Suprapubic skin (tissue), 4 donors: ENCODE data around the gene NRXN3. TPM values are rescaled to one million over a fixed set of nuclear protein-coding genes. Genes with fewer than 3 reads are reported as not detected.

Source experiments
- DNase-seq, 2 donors: peaks; one replicate each; pipeline ENCODE4 v3.0.0-alpha.2; 2019; ENCODE audit warnings: low spot score in 2 of 2
- H3K27ac ChIP-seq: fragments of 200-600 bp; sonication (generic); one replicate; pipeline ENCODE4 v1.5.1; 2019
- H3K27me3 ChIP-seq: fragments of 200-600 bp; sonication (generic); one replicate; pipeline ENCODE4 v1.5.1; 2019
- H3K36me3 ChIP-seq: fragments of 200-600 bp; sonication (generic); one replicate; pipeline ENCODE4 v1.5.1; 2019
- H3K4me1 ChIP-seq: fragments of 200-600 bp; sonication (generic); one replicate; pipeline ENCODE4 v1.5.1; 2019
- H3K4me3 ChIP-seq: fragments of 200-600 bp; sonication (generic); one replicate; pipeline ENCODE4 v1.5.1; 2019; ENCODE audit warnings: mild to moderate bottlenecking
- H3K9me3 ChIP-seq: fragments of 200-600 bp; sonication (generic); one replicate; pipeline ENCODE4 v1.5.1; 2019
- EP300 ChIP-seq: sonication (generic); formaldehyde crosslinking; IDR thresholded peaks from one replicate; pipeline ENCODE4 v1.6.1; 2017; ENCODE audit warnings: antibody characterized with exemption
- POLR2A ChIP-seq, 2 donors: fragments of 450-650 bp; IDR thresholded peaks; one replicate each; pipeline ENCODE4 v1.6.1; 2017; ENCODE audit warnings: antibody characterized with exemption in 2 of 2, mild to moderate bottlenecking in 2 of 2, moderate library complexity in 2 of 2
- POLR2AphosphoS5 ChIP-seq, 3 donors: sonication (generic); formaldehyde crosslinking; IDR thresholded peaks; one replicate each; pipeline ENCODE4 v1.6.1; 2017; ENCODE audit warnings: antibody characterized with exemption in 3 of 3
- WGBS: methylation state at CpG from one replicate; pipeline ENCODE4 v1.1.5; 2018; 5-methylcytosine and 5-hydroxymethylcytosine counted together
- total RNA-seq, 4 donors: library from RNA; depleted of rRNA; stranded (reverse); fragments of >200 nt; gene quantifications; one replicate each; pipeline ENCODE4 v1.1.0, GENCODE V29; 2016
- TF ChIP-seq, protein P1 (sequence below), 2 donors: fragments of 200-600 bp in 1 of 2; fragments of 450-650 bp in 1 of 2; sonication (generic) in 1 of 2; IDR thresholded peaks; one replicate each; pipeline ENCODE4 v1.5.1; 2016 to 2019; ENCODE audit warnings: antibody characterized with exemption in 2 of 2, mild to moderate bottlenecking in 1 of 2, moderate library complexity in 1 of 2

Gene NRXN3
- total RNA-seq, 4 donors from 2014 or later: 0.79 to 4.3 (median 3.3) TPM

DNA sequence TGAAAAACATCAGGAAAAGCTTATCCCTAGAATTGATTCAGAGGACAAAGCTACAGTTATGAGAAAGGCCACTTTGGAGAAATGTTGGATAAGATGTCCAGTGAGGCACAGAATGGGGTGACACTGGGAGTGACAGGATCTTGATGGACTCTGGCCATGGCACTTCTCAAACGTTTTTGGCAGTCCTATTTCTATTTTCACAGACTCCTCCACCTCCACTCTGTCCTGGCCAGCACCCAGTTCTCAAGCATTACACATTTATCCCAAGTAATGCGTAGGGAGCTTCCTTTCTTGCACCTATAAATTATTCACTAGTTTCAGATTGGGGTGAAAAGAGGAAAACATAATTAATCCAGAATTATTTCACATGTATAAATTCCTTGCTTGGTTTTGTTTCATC lies 727.3 kb downstream of the NRXN3 start:
- WGBS: 46% methylated on average over 2 of the region's 2 CpGs
- TF ChIP-seq POLR2A (IDR thresholded peaks at IDR 0.05) (no peak), EP300 (no peak), POLR2AphosphoS5 (IDR thresholded peaks at IDR 0.05) (no peak)
- TF ChIP-seq, protein P1, sequence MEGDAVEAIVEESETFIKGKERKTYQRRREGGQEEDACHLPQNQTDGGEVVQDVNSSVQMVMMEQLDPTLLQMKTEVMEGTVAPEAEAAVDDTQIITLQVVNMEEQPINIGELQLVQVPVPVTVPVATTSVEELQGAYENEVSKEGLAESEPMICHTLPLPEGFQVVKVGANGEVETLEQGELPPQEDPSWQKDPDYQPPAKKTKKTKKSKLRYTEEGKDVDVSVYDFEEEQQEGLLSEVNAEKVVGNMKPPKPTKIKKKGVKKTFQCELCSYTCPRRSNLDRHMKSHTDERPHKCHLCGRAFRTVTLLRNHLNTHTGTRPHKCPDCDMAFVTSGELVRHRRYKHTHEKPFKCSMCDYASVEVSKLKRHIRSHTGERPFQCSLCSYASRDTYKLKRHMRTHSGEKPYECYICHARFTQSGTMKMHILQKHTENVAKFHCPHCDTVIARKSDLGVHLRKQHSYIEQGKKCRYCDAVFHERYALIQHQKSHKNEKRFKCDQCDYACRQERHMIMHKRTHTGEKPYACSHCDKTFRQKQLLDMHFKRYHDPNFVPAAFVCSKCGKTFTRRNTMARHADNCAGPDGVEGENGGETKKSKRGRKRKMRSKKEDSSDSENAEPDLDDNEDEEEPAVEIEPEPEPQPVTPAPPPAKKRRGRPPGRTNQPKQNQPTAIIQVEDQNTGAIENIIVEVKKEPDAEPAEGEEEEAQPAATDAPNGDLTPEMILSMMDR (IDR thresholded peaks at IDR 0.05): no peak
- no peak overlapping the region for H3K27ac ChIP-seq
- no peak for DNase-seq
- no peaks in the 10 kb centered on the region for H3K4me1 ChIP-seq
- H3K9me3 ChIP-seq: no peaks in the 10 kb centered on the region
- no peaks in the 10 kb centered on the region for H3K27me3 ChIP-seq
- no peak overlapping the region for H3K4me3 ChIP-seq
- no peaks in the 10 kb centered on the region for H3K36me3 ChIP-seq

- 5% methylated on average over 5 of the region's 5 CpGs for WGBS
- no peaks in the 10 kb centered on the region for H3K9me3 ChIP-seq
- no peaks in the 10 kb centered on the region for H3K4me1 ChIP-seq
- DNase-seq: no peak
- H3K27me3 ChIP-seq: no peaks in the 10 kb centered on the region
- H3K4me3 ChIP-seq: no peak overlapping the region
- H3K27ac ChIP-seq: no peak overlapping the region
- TF ChIP-seq POLR2A (IDR thresholded peaks at IDR 0.05): no peak
- TF ChIP-seq EP300: no peak
- TF ChIP-seq, protein P1 (IDR thresholded peaks at IDR 0.05): peak in 1 of 2 donors; percentile 12
- TF ChIP-seq POLR2AphosphoS5 (IDR thresholded peaks at IDR 0.05): no peak
- no peaks in the 10 kb centered on the region for H3K36me3 ChIP-seq
These were observed 731.9 kb downstream of the NRXN3 start for GRCh38 chr14:78902010-78902623.

DNA sequence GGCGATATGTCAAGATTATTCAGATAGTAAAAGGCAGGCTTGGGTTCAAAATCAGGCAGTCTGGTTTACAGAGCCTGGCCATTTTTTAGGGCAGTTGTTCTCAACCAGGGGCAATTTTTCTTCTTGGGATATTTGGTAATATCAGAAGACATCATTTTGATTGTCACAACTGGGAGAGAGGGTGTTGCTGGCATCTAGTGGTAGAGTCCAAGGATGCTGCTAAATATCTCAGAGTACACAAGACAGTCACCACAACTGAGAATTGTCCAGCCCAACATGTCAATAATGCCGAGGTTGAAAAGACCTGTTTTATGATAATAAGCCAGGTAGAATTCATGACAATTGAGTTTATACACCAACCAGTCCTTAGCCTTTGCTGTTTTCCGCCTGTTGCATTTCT lies 733.9 kb downstream of the NRXN3 start:
- no peak for DNase-seq
- 84% methylated on average over 3 of the region's 3 CpGs for WGBS
- no peaks in the 10 kb centered on the region for H3K36me3 ChIP-seq
- H3K4me1 ChIP-seq: no peaks in the 10 kb centered on the region
- no peak overlapping the region for H3K27ac ChIP-seq
- no peak for TF ChIP-seq EP300
- TF ChIP-seq POLR2AphosphoS5 (IDR thresholded peaks at IDR 0.05): no peak
- TF ChIP-seq, protein P1 (IDR thresholded peaks at IDR 0.05): no peak
- no peak for TF ChIP-seq POLR2A (IDR thresholded peaks at IDR 0.05)
- H3K9me3 ChIP-seq: no peaks in the 10 kb centered on the region
- H3K27me3 ChIP-seq: no peaks in the 10 kb centered on the region
- H3K4me3 ChIP-seq: no peak overlapping the region

DNA sequence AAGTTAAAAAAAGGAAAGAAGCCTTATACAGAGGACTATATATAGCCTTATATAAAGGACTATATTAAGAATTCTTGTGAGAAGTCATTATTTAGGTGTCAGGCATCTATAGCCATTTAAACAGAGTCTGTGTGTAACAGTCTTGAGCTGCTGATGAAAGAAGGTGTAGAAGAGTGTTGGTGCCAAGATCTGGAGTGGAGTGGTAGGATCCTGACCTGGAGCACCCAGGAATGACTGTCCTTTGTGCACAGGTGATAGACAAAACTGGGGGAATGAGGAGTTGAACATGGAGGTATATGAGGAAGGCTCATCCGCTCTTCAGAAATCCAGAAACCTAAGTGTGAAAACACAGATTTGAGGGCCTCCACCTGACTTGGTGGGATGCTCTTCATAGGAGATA lies 747.3 kb downstream of the NRXN3 start:
- H3K9me3 ChIP-seq: no peaks in the 10 kb centered on the region
- no peaks in the 10 kb centered on the region for H3K4me1 ChIP-seq
- no peak for TF ChIP-seq EP300
- TF ChIP-seq POLR2AphosphoS5 (IDR thresholded peaks at IDR 0.05): no peak
- TF ChIP-seq, protein P1 (IDR thresholded peaks at IDR 0.05): no peak
- TF ChIP-seq POLR2A (IDR thresholded peaks at IDR 0.05): no peak
- no peaks in the 10 kb centered on the region for H3K36me3 ChIP-seq
- H3K4me3 ChIP-seq: no peak overlapping the region
- H3K27me3 ChIP-seq: no peaks in the 10 kb centered on the region
- WGBS: 44% methylated on average over 1 of the region's 1 CpG
- no peak overlapping the region for H3K27ac ChIP-seq
- DNase-seq: no peak

GRCh38 chr14:78921856-78922255 lies 751.7 kb downstream of the NRXN3 start:
- TF ChIP-seq, protein P1 (IDR thresholded peaks at IDR 0.05): no peak
- TF ChIP-seq POLR2A (IDR thresholded peaks at IDR 0.05) (no peak), EP300 (no peak), POLR2AphosphoS5 (IDR thresholded peaks at IDR 0.05) (no peak)
- DNase-seq: no peak
- Histone ChIP-seq H3K4me3 (no peak overlapping the region), H3K36me3 (no peaks in the 10 kb centered on the region), H3K9me3 (no peaks in the 10 kb centered on the region), H3K27ac (no peak overlapping the region), H3K4me1 (no peaks in the 10 kb centered on the region), H3K27me3 (no peaks in the 10 kb centered on the region)
- 18% methylated on average over 2 of the region's 2 CpGs for WGBS
